ENCODE measurements around the gene TTBK1. TPM values are rescaled to one million over a fixed set of nuclear protein-coding genes. Genes with fewer than 3 reads are reported as not detected.

Gene TTBK1
- total RNA-seq, 1 experiment from 2014 or later = not detected

DNA sequence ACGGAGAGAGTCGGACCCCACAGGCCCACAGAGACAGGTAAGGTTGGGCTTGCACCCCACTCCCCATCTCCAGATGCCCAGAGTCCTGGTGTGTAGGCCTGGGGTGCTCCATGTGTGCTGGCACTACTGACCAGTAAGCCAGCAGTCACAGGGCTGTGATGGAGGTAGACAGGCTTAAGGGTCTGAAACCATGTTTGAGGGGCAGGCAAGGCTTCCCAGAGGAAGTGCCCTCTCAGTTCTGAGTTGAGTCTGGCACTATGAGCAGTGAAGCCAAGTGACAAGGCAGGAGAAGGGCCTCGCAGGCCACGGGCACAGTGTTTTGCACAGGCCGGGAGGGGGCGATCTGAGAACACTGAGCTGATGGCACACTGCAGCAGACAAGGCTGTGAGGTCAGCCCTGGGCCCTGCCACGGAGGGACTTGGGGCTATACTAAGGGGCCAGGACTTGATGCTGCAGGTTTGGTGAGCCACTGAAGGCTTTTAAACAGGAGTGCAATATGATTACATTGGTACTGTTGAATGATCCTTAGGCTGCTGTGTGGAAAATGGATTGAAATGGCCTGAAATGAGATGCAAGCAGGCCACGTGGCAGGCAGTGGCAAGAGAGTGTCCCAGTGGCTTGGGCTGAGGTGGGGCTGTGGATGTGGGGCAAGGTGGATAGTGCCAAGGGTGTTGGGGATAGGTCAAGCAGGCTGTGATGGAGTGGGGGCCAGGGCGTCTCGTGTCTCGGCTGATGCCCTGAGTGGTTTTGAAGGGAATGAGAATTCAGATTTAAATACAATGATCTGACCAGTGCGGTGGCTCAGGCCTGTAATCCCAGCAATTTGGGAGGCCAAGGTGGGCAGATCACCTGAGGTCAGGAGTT lies 20.3 kb downstream of the TTBK1 start:
- intact Hi-C loops (cut with micrococcal nuclease) = loop anchor here (1.0 kb wide), 2 partner anchors 71 to 243 kb away; no protein-coding TSS in a partner anchor
- Mint-ChIP-seq H3K27me3 (ENCODE audit: insufficient read depth, unreplicated experiment) (peaks cover 10% of the 10 kb centered on the region), H3K9me3 (ENCODE audit: unreplicated experiment) (no peaks in the 10 kb centered on the region), H3K4me1 (ENCODE audit: insufficient read depth, unreplicated experiment) (peaks cover 4% of the 10 kb centered on the region), H3K27ac (ENCODE audit: low read depth, unreplicated experiment) (no peak overlapping the region), H3K36me3 (ENCODE audit: insufficient read depth, unreplicated experiment) (no peaks in the 10 kb centered on the region), H3K4me3 (ENCODE audit: unreplicated experiment) (no peak overlapping the region)
- ChIA-PET POLR2A (interaction anchor here (0.6 to 1.2 kb wide), 3 partner anchors 15 to 179 kb away, joined by 3 read pairs; no protein-coding TSS in a partner anchor), CTCF (interaction anchor here (0.5 to 1.4 kb wide), 15 partner anchors 9 to 362 kb away, joined by 3 to 8 read pairs (median 3); partner anchors contain the start of gene ZNF318)
- no TSS peak for BruUV-seq (replicated peaks)
- peak; percentile 77 for DNase-seq (ENCODE audit: unreplicated experiment)
- TF ChIP-seq, protein P1, sequence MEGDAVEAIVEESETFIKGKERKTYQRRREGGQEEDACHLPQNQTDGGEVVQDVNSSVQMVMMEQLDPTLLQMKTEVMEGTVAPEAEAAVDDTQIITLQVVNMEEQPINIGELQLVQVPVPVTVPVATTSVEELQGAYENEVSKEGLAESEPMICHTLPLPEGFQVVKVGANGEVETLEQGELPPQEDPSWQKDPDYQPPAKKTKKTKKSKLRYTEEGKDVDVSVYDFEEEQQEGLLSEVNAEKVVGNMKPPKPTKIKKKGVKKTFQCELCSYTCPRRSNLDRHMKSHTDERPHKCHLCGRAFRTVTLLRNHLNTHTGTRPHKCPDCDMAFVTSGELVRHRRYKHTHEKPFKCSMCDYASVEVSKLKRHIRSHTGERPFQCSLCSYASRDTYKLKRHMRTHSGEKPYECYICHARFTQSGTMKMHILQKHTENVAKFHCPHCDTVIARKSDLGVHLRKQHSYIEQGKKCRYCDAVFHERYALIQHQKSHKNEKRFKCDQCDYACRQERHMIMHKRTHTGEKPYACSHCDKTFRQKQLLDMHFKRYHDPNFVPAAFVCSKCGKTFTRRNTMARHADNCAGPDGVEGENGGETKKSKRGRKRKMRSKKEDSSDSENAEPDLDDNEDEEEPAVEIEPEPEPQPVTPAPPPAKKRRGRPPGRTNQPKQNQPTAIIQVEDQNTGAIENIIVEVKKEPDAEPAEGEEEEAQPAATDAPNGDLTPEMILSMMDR (IDR thresholded peaks at IDR 0.05; ENCODE audit: unreplicated experiment) = peak; percentile 77

DNA sequence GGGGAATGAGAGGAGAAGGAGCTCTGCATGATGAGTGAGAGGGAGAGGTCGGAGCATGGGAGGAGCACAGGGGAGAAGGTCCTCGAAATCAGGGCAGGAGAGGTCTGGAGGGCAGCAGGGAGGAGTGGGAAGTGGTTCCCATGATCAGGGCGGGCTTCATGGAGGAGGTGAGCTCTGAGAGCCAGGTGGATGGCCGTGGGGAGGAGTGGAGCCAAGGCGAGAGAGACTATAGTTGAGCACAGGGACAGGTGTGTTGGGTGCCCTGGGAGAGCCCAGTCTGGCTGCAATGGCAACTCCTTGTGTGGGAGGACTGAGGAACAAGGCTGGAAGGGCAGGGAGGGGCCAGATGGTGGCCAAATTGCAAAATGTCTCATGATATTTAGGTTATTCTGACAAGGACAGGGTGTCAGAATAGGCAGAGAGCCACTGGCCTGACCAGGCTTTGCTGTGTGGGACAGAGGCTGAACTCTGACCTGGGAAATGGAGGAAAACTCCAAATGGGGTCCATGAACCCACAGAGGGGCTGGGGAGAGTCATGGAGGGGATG lies 21.4 kb downstream of the TTBK1 start:
- Mint-ChIP-seq H3K27me3 (ENCODE audit: insufficient read depth, unreplicated experiment) (peaks cover under 1% of the 10 kb centered on the region), H3K4me3 (ENCODE audit: unreplicated experiment) (no peak overlapping the region)
- POLR2A ChIA-PET = interaction anchor here (1.2 kb wide), 1 partner anchor 33 kb away, joined by 3 read pairs; no protein-coding TSS in a partner anchor

DNA sequence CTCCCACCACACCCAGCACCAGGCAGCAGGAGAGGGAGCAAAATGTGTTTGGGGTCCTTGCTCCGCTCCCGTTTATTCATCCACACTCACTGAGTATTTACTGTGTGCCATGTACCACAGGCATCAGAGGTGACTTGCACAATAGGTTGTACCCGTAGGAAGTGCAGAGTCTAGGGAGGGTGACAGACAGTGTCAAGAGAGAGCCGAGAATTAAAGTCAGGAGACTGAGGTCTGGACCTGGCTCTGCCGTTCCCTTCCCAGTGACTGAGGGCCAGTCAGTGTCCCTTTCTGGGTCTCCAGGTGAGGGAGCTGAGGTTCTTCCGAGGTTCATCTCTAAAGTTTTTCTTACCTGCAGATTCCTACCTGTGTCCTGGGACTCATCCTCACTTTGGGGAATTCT lies 22.3 kb downstream of the TTBK1 start:
- Mint-ChIP-seq H3K27me3 (ENCODE audit: insufficient read depth, unreplicated experiment) (no peaks in the 10 kb centered on the region), H3K4me3 (ENCODE audit: unreplicated experiment) (no peak overlapping the region), H3K4me1 (ENCODE audit: insufficient read depth, unreplicated experiment) (peaks cover 4% of the 10 kb centered on the region), H3K9me3 (ENCODE audit: unreplicated experiment) (no peaks in the 10 kb centered on the region), H3K36me3 (ENCODE audit: insufficient read depth, unreplicated experiment) (no peaks in the 10 kb centered on the region), H3K27ac (ENCODE audit: low read depth, unreplicated experiment) (no peak overlapping the region)
- ChIA-PET POLR2A (no interaction called here), CTCF (interaction anchor here (2.2 kb wide), 1 partner anchor 69 kb away, joined by 8 read pairs; no protein-coding TSS in a partner anchor)
- DNase-seq (ENCODE audit: unreplicated experiment) = no peak
- intact Hi-C loops (cut with micrococcal nuclease) = no loop called here
- no TSS peak for BruUV-seq (replicated peaks)
- TF ChIP-seq, protein P1 (IDR thresholded peaks at IDR 0.05; ENCODE audit: unreplicated experiment) = no peak

More for the DNA sequence above, 21.4 kb downstream of the TTBK1 start:
- CTCF ChIA-PET = interaction anchor here (0.6 to 1.4 kb wide), 9 partner anchors 10 to 290 kb away, joined by 3 to 8 read pairs (median 3); no protein-coding TSS in a partner anchor
- intact Hi-C loops (cut with micrococcal nuclease) = no loop called here
- H3K9me3 Mint-ChIP-seq (ENCODE audit: unreplicated experiment) = no peaks in the 10 kb centered on the region
- H3K27ac Mint-ChIP-seq (ENCODE audit: low read depth, unreplicated experiment) = no peak overlapping the region
- DNase-seq (ENCODE audit: unreplicated experiment) = no peak
- TF ChIP-seq, protein P1 (IDR thresholded peaks at IDR 0.05; ENCODE audit: unreplicated experiment) = no peak
- BruUV-seq (replicated peaks) = no TSS peak
- H3K4me1 Mint-ChIP-seq (ENCODE audit: insufficient read depth, unreplicated experiment) = peaks cover 4% of the 10 kb centered on the region
- no peaks in the 10 kb centered on the region for H3K36me3 Mint-ChIP-seq (ENCODE audit: insufficient read depth, unreplicated experiment)
